B cell (primary cell): Measurements from ENCODE around the gene TCERG1L.

Experiments used
- CTCF ChIP-seq: fragments of 200-600 bp; IDR thresholded peaks from one replicate; pipeline ENCODE4 v1.8.0; 2022; ENCODE audit warnings: antibody characterized with exemption, mild to moderate bottlenecking
- EZH2 ChIP-seq: IDR thresholded peaks from 2 replicates; pipeline ENCODE4 v1.6.1; 2012; ENCODE audit warnings: borderline replicate concordance, low read depth, mild to moderate bottlenecking, moderate library complexity, low read length; ENCODE audit not compliant: insufficient read depth, poor library complexity, severe bottlenecking

GRCh38 chr10:131127138-131127589 is 184.4 kb downstream of the TCERG1L start:
- TF ChIP-seq CTCF = no peak
- TF ChIP-seq EZH2 = no peak
